OCI-LY3 (cell line): ENCODE results near the gene SIMC1.

ENCODE experiments used
- CTCF ChIP-seq: fragments of 200-600, 300-600 bp; sonication (generic); IDR thresholded peaks from 2 replicates; pipeline ENCODE4 v1.5.1; 2014; ENCODE audit warnings: antibody characterized with exemption, low read length, low read depth
- EZH2phosphoT487 ChIP-seq: fragments of 200-600 bp; shearing (Covaris generic); IDR thresholded peaks from 2 replicates; pipeline ENCODE4 v1.6.1; 2018; ENCODE audit warnings: antibody characterized with exemption, mixed run types, low read depth

GRCh38 chr5:176320577-176320976 lies 82.4 kb downstream of the SIMC1 start:
- TF ChIP-seq CTCF (no peak), EZH2phosphoT487 (no peak)
